ENCODE results near the gene LDLRAD3. TPM values are rescaled to one million over a fixed set of nuclear protein-coding genes. Genes with fewer than 3 reads are reported as not detected.

LDLRAD3 gene
- total and polyA plus RNA-seq, 9 donors: 14.5 to 32.4 (median 17.2) TPM

- Histone ChIP-seq H3K4me3 (no peak overlapping the region), H3K27ac (no peak overlapping the region), H3K36me3 (no peaks in the 10 kb centered on the region), H3K4me1 (ENCODE audit: insufficient read depth) (peaks cover 28% of the 10 kb centered on the region), H3K9me3 (no peaks in the 10 kb centered on the region), H3K27me3 (no peaks in the 10 kb centered on the region)
- TF ChIP-seq CTCF (IDR thresholded peaks at IDR 0.05): no peak
- TF ChIP-seq EP300 (IDR thresholded peaks at IDR 0.05): no peak
- TF ChIP-seq POLR2A (IDR thresholded peaks at IDR 0.05): no peak
- no peak for DNase-seq
- 39 to 68% (median 63%) methylated on average over 1 of the region's 1 CpG for WGBS, 3 donors
- intact Hi-C loops (cut with DNase I): no loop called here
These were observed 40.1 kb downstream of the LDLRAD3 start for GRCh38 chr11:35983981-35984380.

GRCh38 chr11:35986947-35987346 is 43.1 kb downstream of the LDLRAD3 start:
- Histone ChIP-seq H3K36me3 (no peaks in the 10 kb centered on the region), H3K9me3 (no peaks in the 10 kb centered on the region), H3K4me3 (no peak overlapping the region), H3K4me1 (ENCODE audit: insufficient read depth) (peaks cover 13% of the 10 kb centered on the region), H3K27ac (no peak overlapping the region), H3K27me3 (no peaks in the 10 kb centered on the region)
- TF ChIP-seq POLR2A (IDR thresholded peaks at IDR 0.05): no peak
- no peak for TF ChIP-seq EP300 (IDR thresholded peaks at IDR 0.05)
- TF ChIP-seq CTCF (IDR thresholded peaks at IDR 0.05): no peak
- intact Hi-C loops (cut with DNase I): no loop called here
- WGBS, 3 donors: 85 to 92% (median 90%) methylated on average over 3 of the region's 3 CpGs
- DNase-seq: no peak

- DNase-seq: no peak
- no peak for TF ChIP-seq EP300 (IDR thresholded peaks at IDR 0.05)
- TF ChIP-seq POLR2A (IDR thresholded peaks at IDR 0.05): no peak
- TF ChIP-seq CTCF (IDR thresholded peaks at IDR 0.05): no peak
- Histone ChIP-seq H3K4me3 (no peak overlapping the region), H3K36me3 (no peaks in the 10 kb centered on the region), H3K9me3 (no peaks in the 10 kb centered on the region), H3K4me1 (ENCODE audit: insufficient read depth) (peaks cover 3% of the 10 kb centered on the region), H3K27me3 (no peaks in the 10 kb centered on the region), H3K27ac (no peak overlapping the region)
- intact Hi-C loops (cut with DNase I): no loop called here
- WGBS, 3 donors: 98 to 100% (median 98%) methylated on average over 2 of the region's 2 CpGs
These were observed 46.3 kb downstream of the LDLRAD3 start for GRCh38 chr11:35990170-35990569.

GRCh38 chr11:35990816-35991215 is 47.0 kb downstream of the LDLRAD3 start:
- DNase-seq: no peak
- Histone ChIP-seq H3K4me1 (ENCODE audit: insufficient read depth) (peaks cover 3% of the 10 kb centered on the region), H3K9me3 (no peaks in the 10 kb centered on the region), H3K36me3 (no peaks in the 10 kb centered on the region), H3K27me3 (no peaks in the 10 kb centered on the region), H3K27ac (no peak overlapping the region), H3K4me3 (no peak overlapping the region)
- TF ChIP-seq POLR2A (IDR thresholded peaks at IDR 0.05): no peak
- no peak for TF ChIP-seq EP300 (IDR thresholded peaks at IDR 0.05)
- no peak for TF ChIP-seq CTCF (IDR thresholded peaks at IDR 0.05)
- WGBS, 3 donors: 96 to 98% (median 97%) methylated on average over 3 of the region's 3 CpGs
- intact Hi-C loops (cut with DNase I): no loop called here

- no peak overlapping the region for H3K27ac ChIP-seq
- intact Hi-C loops (cut with DNase I): no loop called here
- H3K27me3 ChIP-seq: no peaks in the 10 kb centered on the region
- no peak overlapping the region for H3K4me3 ChIP-seq
- TF ChIP-seq POLR2A (IDR thresholded peaks at IDR 0.05) (no peak), EP300 (IDR thresholded peaks at IDR 0.05) (no peak)
- H3K36me3 ChIP-seq: no peaks in the 10 kb centered on the region
- H3K4me1 ChIP-seq (ENCODE audit: insufficient read depth): peaks cover 3% of the 10 kb centered on the region
- no peak for DNase-seq
- no peaks in the 10 kb centered on the region for H3K9me3 ChIP-seq
These were observed 48.7 kb downstream of the LDLRAD3 start for GRCh38 chr11:35992548-35992947.

Measured in ovary (tissue), 9 donors.